Stomach (tissue), 9 donors: Measurements from ENCODE around the gene PRSS8. TPM values are rescaled to one million over a fixed set of nuclear protein-coding genes. Genes with fewer than 3 reads are reported as not detected.
A peak's percentile ranks its signal among the peaks of the same experiment; 100 is the strongest.
"Not testable (repeated sequence)": the region's sequence is repeated elsewhere in the genome, so short reads cannot be mapped to it uniquely, and the experiment has no call there.

ENCODE experiments used
- DNase-seq, 2 donors: peaks; one replicate each; pipeline versions ENCODE4 v3.0.0 to v3.0.0-alpha.2; 2013 to 2019
- H3K27ac ChIP-seq, 5 donors: fragments of 200-600 bp in 4 of 5; sonication (generic) in 4 of 5; one replicate each; pipeline ENCODE4 v1.5.1; 2013 to 2019; ENCODE audit warnings: mild to moderate bottlenecking in 1 of 5, moderate library complexity in 1 of 5
- H3K27me3 ChIP-seq, 3 donors: fragments of 200-600 bp; sonication (generic); one replicate each; pipeline ENCODE4 v1.5.1; 2017 to 2019; ENCODE audit warnings: mixed run types in 1 of 3
- H3K36me3 ChIP-seq, 4 donors: fragments of 200-600 bp; sonication (generic); 1 replicate in 3 of 4; 2 replicates in 1 of 4; pipeline ENCODE4 v1.5.1; 2016 to 2019
- H3K4me1 ChIP-seq, 4 donors: fragments of 200-600 bp; sonication (generic); one replicate each; pipeline ENCODE4 v1.5.1; 2016 to 2019
- H3K4me3 ChIP-seq, 4 donors: fragments of 200-600 bp; sonication (generic) in 3 of 4; one replicate each; pipeline ENCODE4 v1.5.1; 2016 to 2019; ENCODE audit warnings: mild to moderate bottlenecking in 1 of 4
- H3K9me3 ChIP-seq, 4 donors: fragments of 200-600 bp; sonication (generic); one replicate each; pipeline ENCODE4 v1.5.1; 2016 to 2019
- EP300 ChIP-seq: sonication (generic); formaldehyde crosslinking; IDR thresholded peaks from one replicate; pipeline ENCODE4 v1.6.1; 2017; ENCODE audit warnings: antibody characterized with exemption
- POLR2A ChIP-seq, 4 donors: fragments of 450-650 bp; IDR thresholded peaks; one replicate each; pipeline ENCODE4 v1.6.1; 2016; ENCODE audit warnings: antibody characterized with exemption in 4 of 4, control low read depth in 2 of 4, mild to moderate bottlenecking in 1 of 4, moderate library complexity in 1 of 4
- POLR2AphosphoS5 ChIP-seq, 3 donors: sonication (generic); formaldehyde crosslinking; IDR thresholded peaks; one replicate each; pipeline ENCODE4 v1.6.1; 2016; ENCODE audit warnings: antibody characterized with exemption in 3 of 3
- WGBS, 5 donors: extraction: QIAGEN DNeasy Blood & Tissue Kit in 3 of 5; methylation state at CpG; one replicate each; pipeline versions ENCODE4 v1.1.5 to v1.1.7; 2013 to 2018; 5-methylcytosine and 5-hydroxymethylcytosine counted together
- intact Hi-C: fragments of 100-400 bp; cut with DNase I; formaldehyde crosslinking; loops from one replicate; pipeline ENCODE4 v1.15.1; 2023; ENCODE audit warnings: low total_unique reads
- polyA plus RNA-seq, 3 donors: library from polyadenylated mRNA; stranded (reverse); fragments of 200-250 nt; gene quantifications; one replicate each; pipeline ENCODE4 v1.2.3, GENCODE V29; 2013
- total RNA-seq, 5 donors: library from RNA; depleted of rRNA; stranded (reverse); fragments of >200 nt; gene quantifications; one replicate each; pipeline versions ENCODE4 v1.1.0 to v1.2.3, GENCODE V29; 2014 to 2016
- TF ChIP-seq, protein P1 (sequence below), 7 experiments: fragments of 450-650 bp in 4 of 7; fragments of 200-600 bp in 3 of 7; sonication (generic) in 3 of 7; IDR thresholded peaks; one replicate each; pipeline ENCODE4 v1.5.1; 2016 to 2019; ENCODE audit warnings: antibody characterized with exemption in 7 of 7, control low read depth in 2 of 7, mild to moderate bottlenecking in 1 of 7
- donor health status: healthy with polysubstance abuse.
- donor health status: Bipolar disorder and iron deficiency.
- donor health status: healthy.

The PRSS8 gene
- total and polyA plus RNA-seq, 8 donors = 5.8 to 176 (median 93.0) TPM

DNA sequence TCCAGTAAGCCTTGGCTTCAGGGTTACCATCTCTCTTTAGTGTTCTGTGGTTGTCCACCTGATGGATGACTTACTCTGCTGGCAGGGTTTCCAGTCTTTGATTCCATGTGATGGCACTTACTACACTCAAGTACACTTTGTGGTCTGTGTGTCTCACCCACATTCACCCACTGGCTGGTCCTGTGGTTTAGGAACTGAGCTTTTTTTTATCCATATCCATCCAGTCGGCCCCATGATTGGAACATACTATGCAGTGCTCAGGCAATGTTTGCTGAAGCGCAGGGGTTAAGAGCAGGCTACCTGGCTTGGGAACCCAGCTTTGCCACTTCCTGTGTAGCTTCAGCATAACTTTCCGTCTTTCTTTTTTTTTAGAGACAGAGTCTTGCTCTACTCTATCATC, 41.6 kb upstream of the PRSS8 start:
- no peaks in the 10 kb centered on the region for H3K27me3 ChIP-seq
- DNase-seq = peak in 1 of 2 donors; percentile 30
- TF ChIP-seq, protein P1, sequence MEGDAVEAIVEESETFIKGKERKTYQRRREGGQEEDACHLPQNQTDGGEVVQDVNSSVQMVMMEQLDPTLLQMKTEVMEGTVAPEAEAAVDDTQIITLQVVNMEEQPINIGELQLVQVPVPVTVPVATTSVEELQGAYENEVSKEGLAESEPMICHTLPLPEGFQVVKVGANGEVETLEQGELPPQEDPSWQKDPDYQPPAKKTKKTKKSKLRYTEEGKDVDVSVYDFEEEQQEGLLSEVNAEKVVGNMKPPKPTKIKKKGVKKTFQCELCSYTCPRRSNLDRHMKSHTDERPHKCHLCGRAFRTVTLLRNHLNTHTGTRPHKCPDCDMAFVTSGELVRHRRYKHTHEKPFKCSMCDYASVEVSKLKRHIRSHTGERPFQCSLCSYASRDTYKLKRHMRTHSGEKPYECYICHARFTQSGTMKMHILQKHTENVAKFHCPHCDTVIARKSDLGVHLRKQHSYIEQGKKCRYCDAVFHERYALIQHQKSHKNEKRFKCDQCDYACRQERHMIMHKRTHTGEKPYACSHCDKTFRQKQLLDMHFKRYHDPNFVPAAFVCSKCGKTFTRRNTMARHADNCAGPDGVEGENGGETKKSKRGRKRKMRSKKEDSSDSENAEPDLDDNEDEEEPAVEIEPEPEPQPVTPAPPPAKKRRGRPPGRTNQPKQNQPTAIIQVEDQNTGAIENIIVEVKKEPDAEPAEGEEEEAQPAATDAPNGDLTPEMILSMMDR (IDR thresholded peaks at IDR 0.05) = no peak
- no peak for TF ChIP-seq POLR2A (IDR thresholded peaks at IDR 0.05)
- no peak for TF ChIP-seq POLR2AphosphoS5 (IDR thresholded peaks at IDR 0.05)
- TF ChIP-seq EP300 = no peak
- H3K9me3 ChIP-seq = no peaks in the 10 kb centered on the region
- H3K27ac ChIP-seq = no peak overlapping the region
- 55 to 71% (median 58%) methylated on average over 3 of the region's 3 CpGs for WGBS, 5 donors
- peaks cover 0 to under 1% (median under 1%) of the 10 kb centered on the region in 4 donors for H3K36me3 ChIP-seq
- H3K4me1 ChIP-seq = peaks cover 11 to 25% (median 23%) of the 10 kb centered on the region in 4 donors
- intact Hi-C loops = no loop called here
- H3K4me3 ChIP-seq = no peak overlapping the region

DNA sequence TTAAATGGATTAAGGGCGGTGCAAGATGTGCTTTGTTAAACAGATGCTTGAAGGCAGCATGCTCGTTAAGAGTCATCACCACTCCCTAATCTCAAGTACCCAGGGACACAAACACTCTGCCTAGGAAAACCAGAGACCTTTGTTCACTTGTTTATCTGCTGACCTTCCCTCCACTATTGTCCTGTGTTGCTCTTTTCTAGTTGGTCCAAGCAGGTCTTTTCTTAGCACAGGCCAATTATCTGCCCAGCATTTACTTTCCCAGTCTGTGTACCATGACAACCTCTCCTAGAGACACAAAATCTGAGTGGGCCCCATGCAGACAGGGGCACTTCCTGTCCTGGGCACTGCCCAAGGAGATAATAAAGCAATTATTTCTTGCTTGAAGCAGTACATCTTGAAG, 34.5 kb upstream of the PRSS8 start:
- whole genome bisulfite sequencing, 5 donors = no CpG with 5 or more reads among the region's 2 CpGs
- H3K27ac ChIP-seq, intact Hi-C loops: not testable (repeated sequence)

DNA sequence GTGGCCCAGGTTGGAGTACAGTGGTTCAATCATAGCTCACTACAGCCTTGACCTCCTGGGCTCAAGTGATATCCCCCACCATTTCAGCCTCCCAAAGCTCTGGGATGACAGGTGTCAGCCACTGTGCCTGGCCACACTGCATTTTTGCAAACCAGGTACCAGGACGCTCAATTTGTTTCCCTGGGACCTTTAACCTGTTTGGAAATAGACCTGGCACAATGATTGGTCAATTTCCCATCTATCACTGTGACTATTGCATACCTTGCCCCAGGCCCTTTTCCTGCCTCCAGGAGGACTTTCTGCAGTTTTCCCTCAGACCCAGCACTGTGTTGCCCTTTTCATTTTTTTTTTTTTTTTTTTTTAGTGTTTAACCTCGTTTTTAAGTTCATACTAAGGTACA, 33.3 kb upstream of the PRSS8 start:
- no peaks in the 10 kb centered on the region for H3K36me3 ChIP-seq
- H3K4me3 ChIP-seq = no peak overlapping the region
- no peak for DNase-seq
- WGBS, 5 donors = 43 to 79% (median 52%) methylated on average over 2 of the region's 2 CpGs
- no peaks in the 10 kb centered on the region for H3K9me3 ChIP-seq
- H3K27me3 ChIP-seq = no peaks in the 10 kb centered on the region
- H3K4me1 ChIP-seq = no peaks in the 10 kb centered on the region
- intact Hi-C loops = no loop called here
- no peak for TF ChIP-seq EP300
- no peak overlapping the region for H3K27ac ChIP-seq

More for the DNA sequence above, 34.5 kb upstream of the PRSS8 start:
- DNase-seq = peak in 1 of 2 donors; percentile 24
- not testable (repeated sequence) for H3K27me3 ChIP-seq, H3K9me3 ChIP-seq, H3K4me1 ChIP-seq, H3K4me3 ChIP-seq, H3K36me3 ChIP-seq

- intact Hi-C loops = no loop called here
- Histone ChIP-seq H3K4me3 (no peak overlapping the region), H3K9me3 (no peaks in the 10 kb centered on the region), H3K27me3 (no peaks in the 10 kb centered on the region), H3K36me3 (no peaks in the 10 kb centered on the region), H3K4me1 (no peaks in the 10 kb centered on the region), H3K27ac (no peak overlapping the region)
- TF ChIP-seq, protein P1 (IDR thresholded peaks at IDR 0.05) = no peak
- TF ChIP-seq POLR2A (IDR thresholded peaks at IDR 0.05) = no peak
- no peak for TF ChIP-seq POLR2AphosphoS5 (IDR thresholded peaks at IDR 0.05)
- no peak for TF ChIP-seq EP300
- no peak for DNase-seq
- 89 to 94% (median 91%) methylated on average over 8 of the region's 8 CpGs for WGBS, 5 donors
These were observed 31.8 kb upstream of the PRSS8 start for GRCh38 chr16:31167315-31167714.

DNA sequence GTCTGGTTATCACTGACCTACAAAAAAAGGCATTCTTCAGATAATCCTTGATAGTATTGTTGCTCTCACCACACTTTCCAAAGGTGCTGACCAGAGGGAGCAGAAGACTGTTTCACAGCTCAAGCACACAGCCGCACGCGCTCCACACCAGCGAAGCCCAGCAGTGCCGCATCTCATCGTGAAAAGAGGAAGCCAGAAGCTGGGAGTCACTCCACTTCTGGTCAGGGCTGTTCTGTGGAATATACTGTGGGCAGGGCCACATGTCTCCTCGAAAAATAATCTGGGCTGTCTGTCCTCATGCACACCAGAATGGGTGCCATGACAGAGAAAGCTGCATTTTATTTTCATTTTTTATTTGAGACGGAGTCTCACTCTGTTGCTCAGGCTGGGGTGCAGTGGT, 21.6 kb upstream of the PRSS8 start:
- Histone ChIP-seq H3K27ac (no peak overlapping the region), H3K27me3 (peaks cover 0 to 14% (median 0%) of the 10 kb centered on the region in 3 donors), H3K4me1 (peaks cover 0 to 10% (median 3%) of the 10 kb centered on the region in 4 donors), H3K36me3 (no peaks in the 10 kb centered on the region), H3K4me3 (no peak overlapping the region), H3K9me3 (no peaks in the 10 kb centered on the region)
- 16 to 33% (median 27%) methylated on average over 8 of the region's 8 CpGs for WGBS, 5 donors
- intact Hi-C loops = no loop called here
- no peak for TF ChIP-seq POLR2AphosphoS5 (IDR thresholded peaks at IDR 0.05)
- no peak for TF ChIP-seq EP300
- TF ChIP-seq, protein P1 (IDR thresholded peaks at IDR 0.05) = no peak
- no peak for TF ChIP-seq POLR2A (IDR thresholded peaks at IDR 0.05)
- no peak for DNase-seq

DNA sequence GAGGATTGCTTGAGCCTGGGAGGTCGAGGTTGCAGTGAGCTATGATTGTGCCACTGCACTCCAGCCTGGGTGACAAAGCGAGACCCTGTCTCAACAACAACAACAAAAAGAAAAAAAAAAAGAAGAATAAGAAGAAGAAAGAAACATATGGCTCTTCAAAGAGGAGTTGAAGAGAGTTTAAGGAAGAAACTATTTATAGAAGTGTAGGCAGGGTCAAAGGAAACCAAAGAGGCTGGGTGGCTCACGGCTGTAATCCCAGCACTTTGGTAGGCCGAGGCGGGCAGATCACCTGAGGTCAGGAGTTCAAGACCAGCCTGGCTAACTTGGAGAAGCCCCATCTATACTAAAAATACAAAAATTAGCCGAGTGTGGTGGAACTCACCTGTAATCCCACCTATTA, 15.4 kb upstream of the PRSS8 start:
- intact Hi-C loops, H3K36me3 ChIP-seq, DNase-seq, H3K9me3 ChIP-seq, H3K4me3 ChIP-seq, H3K27ac ChIP-seq: not testable (repeated sequence)
- Histone ChIP-seq H3K27me3 (peaks cover 0 to 44% (median 7%) of the 10 kb centered on the region in 3 donors), H3K4me1 (peaks cover 0 to 16% (median 10%) of the 10 kb centered on the region in 4 donors)
- 73 to 90% (median 79%) methylated on average over 6 of the region's 6 CpGs for WGBS, 5 donors
